ENCODE data around the gene PRAME.

Gene PRAME

GRCh38 chr22:22603470-22603947, 44.4 kb upstream of the PRAME start:
- no peak overlapping the region for H3K18ac ChIP-seq (ENCODE audit: low read depth in 1 of 2, low read length in 2 of 2)
- H2BK12ac ChIP-seq (ENCODE audit: low read length in 2 of 2): no peak overlapping the region
- H3K4me1 ChIP-seq (ENCODE audit: control insufficient read depth, insufficient read depth, low read depth, low read length): no peaks in the 10 kb centered on the region
- no peak for DNase-seq
- peaks cover 6 to 57% of the 10 kb centered on the region in 2 experiments for H3K27me3 ChIP-seq (ENCODE audit: control insufficient read depth in 1 of 2, insufficient read depth in 1 of 2, low read length in 2 of 2)
- H3K23ac ChIP-seq (ENCODE audit: low read length in 2 of 2): no peak overlapping the region
- WGBS: 76% methylated on average over 2 of the region's 3 CpGs
- H3K9ac ChIP-seq (ENCODE audit: low read length): no peak overlapping the region
- H2BK15ac ChIP-seq (ENCODE audit: low read depth, poor library complexity, severe bottlenecking): no peak overlapping the region
- H3K79me1 ChIP-seq (replicated peaks; ENCODE audit: low read length, poor library complexity, severe bottlenecking): no peaks in the 10 kb centered on the region
- no peak overlapping the region for H2AK5ac ChIP-seq (ENCODE audit: low read length, severe bottlenecking)
- H2AFZ ChIP-seq (ENCODE audit: low read depth, low read length): no peak overlapping the region
- H3K9me3 ChIP-seq (ENCODE audit: control insufficient read depth, low read length): peaks cover 3% of the 10 kb centered on the region
- H4K8ac ChIP-seq (ENCODE audit: low read length): no peak overlapping the region
- H3K4me2 ChIP-seq (ENCODE audit: low read length, poor library complexity, severe bottlenecking): no peak overlapping the region
- H2BK5ac ChIP-seq (ENCODE audit: low read depth, low read length, poor library complexity, severe bottlenecking): no peak overlapping the region
- no peak overlapping the region for H2BK120ac ChIP-seq (ENCODE audit: low read depth, low read length)
- H3K4me3 ChIP-seq (ENCODE audit: insufficient read depth in 1 of 2, low read depth in 1 of 2, low read length in 2 of 2): no peak overlapping the region
- no peaks in the 10 kb centered on the region for H3K36me3 ChIP-seq (ENCODE audit: control insufficient read depth in 1 of 2, insufficient read depth in 2 of 2, low read depth in 1 of 2, low read length in 2 of 2)
- no peak overlapping the region for H3K14ac ChIP-seq (ENCODE audit: low read length in 2 of 2)
- H4K91ac ChIP-seq (ENCODE audit: low read length): no peak overlapping the region
- no peak overlapping the region for H3K27ac ChIP-seq (ENCODE audit: low read length, poor library complexity, severe bottlenecking)
- H3K4ac ChIP-seq (ENCODE audit: low read depth in 1 of 2, low read length in 2 of 2): no peak overlapping the region

GRCh38 chr22:22600531-22601261, 41.6 kb upstream of the PRAME start:
- Histone ChIP-seq H2BK12ac (ENCODE audit: low read length in 2 of 2) (no peak overlapping the region), H3K18ac (ENCODE audit: low read depth in 1 of 2, low read length in 2 of 2) (no peak overlapping the region), H3K14ac (ENCODE audit: low read length in 2 of 2) (no peak overlapping the region), H3K36me3 (ENCODE audit: control insufficient read depth in 1 of 2, insufficient read depth in 2 of 2, low read depth in 1 of 2, low read length in 2 of 2) (no peaks in the 10 kb centered on the region), H2BK120ac (ENCODE audit: low read depth, low read length) (no peak overlapping the region), H3K4ac (ENCODE audit: low read depth in 1 of 2, low read length in 2 of 2) (no peak overlapping the region), H3K9ac (ENCODE audit: low read length) (no peak overlapping the region), H3K9me3 (ENCODE audit: control insufficient read depth, low read length) (no peaks in the 10 kb centered on the region), H3K4me3 (ENCODE audit: insufficient read depth in 1 of 2, low read depth in 1 of 2, low read length in 2 of 2) (no peak overlapping the region), H3K23ac (ENCODE audit: low read length in 2 of 2) (no peak overlapping the region), H3K27ac (ENCODE audit: low read length, poor library complexity, severe bottlenecking) (no peak overlapping the region), H2BK5ac (ENCODE audit: low read depth, low read length, poor library complexity, severe bottlenecking) (no peak overlapping the region), H2BK15ac (ENCODE audit: low read depth, poor library complexity, severe bottlenecking) (no peak overlapping the region), H3K4me1 (ENCODE audit: control insufficient read depth, insufficient read depth, low read depth, low read length) (no peaks in the 10 kb centered on the region), H3K27me3 (ENCODE audit: control insufficient read depth in 1 of 2, insufficient read depth in 1 of 2, low read length in 2 of 2) (peaks cover 6 to 73% of the 10 kb centered on the region in 2 experiments), H4K91ac (ENCODE audit: low read length) (no peak overlapping the region), H3K79me1 (replicated peaks; ENCODE audit: low read length, poor library complexity, severe bottlenecking) (no peaks in the 10 kb centered on the region), H3K4me2 (ENCODE audit: low read length, poor library complexity, severe bottlenecking) (no peak overlapping the region), H2AFZ (ENCODE audit: low read depth, low read length) (no peak overlapping the region), H4K8ac (ENCODE audit: low read length) (no peak overlapping the region), H2AK5ac (ENCODE audit: low read length, severe bottlenecking) (no peak overlapping the region)
- 81% methylated on average over 6 of the region's 6 CpGs for WGBS
- DNase-seq: no peak

DNA sequence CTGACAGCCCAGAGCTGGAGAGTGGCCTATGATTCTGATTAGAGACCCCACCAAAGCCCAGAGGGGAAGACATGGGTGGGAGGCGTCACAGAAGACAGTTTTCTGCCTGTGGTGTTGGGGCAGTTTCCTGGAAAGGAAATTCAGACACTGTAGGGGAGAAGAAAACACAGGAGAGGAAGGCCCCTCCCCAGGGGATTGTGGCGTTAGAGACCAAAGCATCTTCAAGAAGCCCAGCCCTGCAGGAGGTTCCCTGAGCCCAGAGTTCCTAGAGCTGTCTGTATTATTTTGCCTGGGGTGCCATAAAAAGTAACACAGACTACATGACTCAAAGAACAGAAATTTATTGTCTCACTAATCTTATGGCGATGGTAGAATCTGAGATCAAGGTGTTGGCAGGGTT, 40.2 kb upstream of the PRAME start:
- 48% methylated on average over 3 of the region's 3 CpGs for WGBS
- no peak overlapping the region for H3K9ac ChIP-seq (ENCODE audit: low read length)
- H3K36me3 ChIP-seq (ENCODE audit: control insufficient read depth in 1 of 2, insufficient read depth in 2 of 2, low read depth in 1 of 2, low read length in 2 of 2): no peaks in the 10 kb centered on the region
- H3K79me1 ChIP-seq (replicated peaks; ENCODE audit: low read length, poor library complexity, severe bottlenecking): no peaks in the 10 kb centered on the region
- H3K4me3 ChIP-seq (ENCODE audit: insufficient read depth in 1 of 2, low read depth in 1 of 2, low read length in 2 of 2): no peak overlapping the region
- H2BK5ac ChIP-seq (ENCODE audit: low read depth, low read length, poor library complexity, severe bottlenecking): no peak overlapping the region
- no peak overlapping the region for H3K4ac ChIP-seq (ENCODE audit: low read depth in 1 of 2, low read length in 2 of 2)
- no peak overlapping the region for H2BK120ac ChIP-seq (ENCODE audit: low read depth, low read length)
- H3K27me3 ChIP-seq (ENCODE audit: control insufficient read depth in 1 of 2, insufficient read depth in 1 of 2, low read length in 2 of 2): peaks cover 6 to 79% of the 10 kb centered on the region in 2 experiments
- H3K14ac ChIP-seq (ENCODE audit: low read length in 2 of 2): no peak overlapping the region
- no peak overlapping the region for H2BK12ac ChIP-seq (ENCODE audit: low read length in 2 of 2)
- H4K91ac ChIP-seq (ENCODE audit: low read length): no peak overlapping the region
- H3K27ac ChIP-seq (ENCODE audit: low read length, poor library complexity, severe bottlenecking): no peak overlapping the region
- no peak overlapping the region for H4K8ac ChIP-seq (ENCODE audit: low read length)
- H3K4me1 ChIP-seq (ENCODE audit: control insufficient read depth, insufficient read depth, low read depth, low read length): no peaks in the 10 kb centered on the region
- no peak overlapping the region for H3K18ac ChIP-seq (ENCODE audit: low read depth in 1 of 2, low read length in 2 of 2)
- no peak overlapping the region for H2BK15ac ChIP-seq (ENCODE audit: low read depth, poor library complexity, severe bottlenecking)
- no peak overlapping the region for H3K23ac ChIP-seq (ENCODE audit: low read length in 2 of 2)
- H3K4me2 ChIP-seq (ENCODE audit: low read length, poor library complexity, severe bottlenecking): no peak overlapping the region
- H2AFZ ChIP-seq (ENCODE audit: low read depth, low read length): no peak overlapping the region
- H2AK5ac ChIP-seq (ENCODE audit: low read length, severe bottlenecking): no peak overlapping the region
- no peak for DNase-seq
- no peaks in the 10 kb centered on the region for H3K9me3 ChIP-seq (ENCODE audit: control insufficient read depth, low read length)

DNA sequence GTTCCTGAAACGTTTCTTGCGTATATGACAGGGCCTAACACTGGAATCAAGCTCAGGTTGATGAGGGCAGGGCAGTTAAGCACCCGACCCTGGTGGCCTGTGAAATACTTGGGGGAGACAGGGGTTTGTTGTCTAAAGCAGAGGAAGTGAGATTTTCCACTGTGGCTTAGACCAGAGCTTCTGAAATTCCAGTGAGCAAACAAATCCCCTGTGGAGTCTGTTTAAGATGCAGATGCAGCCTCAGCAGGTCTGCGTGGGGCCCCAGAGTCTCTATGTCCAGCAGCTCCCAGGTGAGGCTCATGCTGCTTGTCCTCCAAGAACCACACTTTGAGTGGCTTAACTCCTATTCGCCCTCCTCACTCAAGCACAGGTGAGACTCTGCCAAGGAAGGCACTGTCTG, 39.1 kb upstream of the PRAME start:
- Histone ChIP-seq H3K4ac (ENCODE audit: low read depth in 1 of 2, low read length in 2 of 2) (no peak overlapping the region), H2BK12ac (ENCODE audit: low read length in 2 of 2) (no peak overlapping the region), H3K4me3 (ENCODE audit: insufficient read depth in 1 of 2, low read depth in 1 of 2, low read length in 2 of 2) (no peak overlapping the region), H3K79me1 (replicated peaks; ENCODE audit: low read length, poor library complexity, severe bottlenecking) (no peaks in the 10 kb centered on the region), H3K4me1 (ENCODE audit: control insufficient read depth, insufficient read depth, low read depth, low read length) (no peaks in the 10 kb centered on the region), H4K91ac (ENCODE audit: low read length) (no peak overlapping the region), H3K9me3 (ENCODE audit: control insufficient read depth, low read length) (no peaks in the 10 kb centered on the region), H2BK5ac (ENCODE audit: low read depth, low read length, poor library complexity, severe bottlenecking) (no peak overlapping the region), H3K4me2 (ENCODE audit: low read length, poor library complexity, severe bottlenecking) (no peak overlapping the region), H3K27me3 (ENCODE audit: control insufficient read depth in 1 of 2, insufficient read depth in 1 of 2, low read length in 2 of 2) (peaks cover 6 to 72% of the 10 kb centered on the region in 2 experiments), H3K27ac (ENCODE audit: low read length, poor library complexity, severe bottlenecking) (no peak overlapping the region), H3K23ac (ENCODE audit: low read length in 2 of 2) (no peak overlapping the region), H4K8ac (ENCODE audit: low read length) (no peak overlapping the region), H2AFZ (ENCODE audit: low read depth, low read length) (no peak overlapping the region), H2BK120ac (ENCODE audit: low read depth, low read length) (no peak overlapping the region), H3K18ac (ENCODE audit: low read depth in 1 of 2, low read length in 2 of 2) (no peak overlapping the region), H2AK5ac (ENCODE audit: low read length, severe bottlenecking) (no peak overlapping the region), H3K14ac (ENCODE audit: low read length in 2 of 2) (no peak overlapping the region), H2BK15ac (ENCODE audit: low read depth, poor library complexity, severe bottlenecking) (no peak overlapping the region), H3K9ac (ENCODE audit: low read length) (no peak overlapping the region), H3K36me3 (ENCODE audit: control insufficient read depth in 1 of 2, insufficient read depth in 2 of 2, low read depth in 1 of 2, low read length in 2 of 2) (no peaks in the 10 kb centered on the region)
- DNase-seq: no peak
- WGBS: 58% methylated on average over 4 of the region's 5 CpGs

Measured in mesenchymal stem cell (in vitro differentiated cells and primary cell).